Measurements from ENCODE around the gene ACSF2. TPM values are rescaled to one million over a fixed set of nuclear protein-coding genes. Genes with fewer than 3 reads are reported as not detected.

The ACSF2 gene
- total and polyA plus RNA-seq, 2 of the 13 experiments (the other 11 are each of a cell fraction or from before 2014, with no cell fraction given), result 87.3 to 109 TPM

GRCh38 chr17:50517504-50518383, 91.7 kb downstream of the ACSF2 start (continued):
- 0 out of 2 replicates have a peak, but pooled peaks have one; percentile 54 for TF ChIP-seq HES4 (CRISPR knock-in tag; IDR thresholded peaks at IDR 0.05; ENCODE audit: borderline replicate concordance)
- TF ChIP-seq CCDC6 (CRISPR knock-in tag; IDR thresholded peaks at IDR 0.05), result peak; percentile 76; the same call in 1 of the 2 replicates
- TF ChIP-seq ZBTB38 (CRISPR knock-in tag; IDR thresholded peaks at IDR 0.05), result no peak
- TF ChIP-seq MED8 (CRISPR knock-in tag; IDR thresholded peaks at IDR 0.05; ENCODE audit: insufficient replicate concordance), result peak; percentile 42
- TF ChIP-seq POLR2AphosphoS5 (IDR thresholded peaks at IDR 0.05; ENCODE audit: low read depth, low read length), result peak; percentile 24; the same call in 1 of the 2 replicates
- TF ChIP-seq PHF8 (CRISPR knock-in tag; IDR thresholded peaks at IDR 0.05), result peak; percentile 21; the same call in 1 of the 2 replicates
- TF ChIP-seq ZNF280D (CRISPR knock-in tag; IDR thresholded peaks at IDR 0.05), result peak; percentile 61; the same call in 1 of the 2 replicates
- no peak for TF ChIP-seq KLF9 (CRISPR knock-in tag; IDR thresholded peaks at IDR 0.05; ENCODE audit: low read depth)
- no peak for TF ChIP-seq GABPA (IDR thresholded peaks at IDR 0.05; ENCODE audit: low read depth, low read length)
- no peak for TF ChIP-seq GABPA (CRISPR knock-in tag; IDR thresholded peaks at IDR 0.05; ENCODE audit: low read depth)
- TF ChIP-seq, protein P1, sequence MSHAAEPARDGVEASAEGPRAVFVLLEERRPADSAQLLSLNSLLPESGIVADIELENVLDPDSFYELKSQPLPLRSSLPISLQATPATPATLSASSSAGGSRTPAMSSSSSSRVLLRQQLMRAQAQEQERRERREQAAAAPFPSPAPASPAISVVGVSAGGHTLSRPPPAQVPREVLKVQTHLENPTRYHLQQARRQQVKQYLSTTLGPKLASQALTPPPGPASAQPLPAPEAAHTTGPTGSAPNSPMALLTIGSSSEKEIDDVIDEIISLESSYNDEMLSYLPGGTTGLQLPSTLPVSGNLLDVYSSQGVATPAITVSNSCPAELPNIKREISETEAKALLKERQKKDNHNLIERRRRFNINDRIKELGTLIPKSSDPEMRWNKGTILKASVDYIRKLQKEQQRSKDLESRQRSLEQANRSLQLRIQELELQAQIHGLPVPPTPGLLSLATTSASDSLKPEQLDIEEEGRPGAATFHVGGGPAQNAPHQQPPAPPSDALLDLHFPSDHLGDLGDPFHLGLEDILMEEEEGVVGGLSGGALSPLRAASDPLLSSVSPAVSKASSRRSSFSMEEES (CRISPR knock-in tag; IDR thresholded peaks at IDR 0.05), result peak; percentile 1; the same call in 1 of the 2 replicates
- TF ChIP-seq ZNF253 (CRISPR knock-in tag; IDR thresholded peaks at IDR 0.05; ENCODE audit: borderline replicate concordance), result 0 out of 2 replicates have a peak, but pooled peaks have one; percentile 1
- 0 out of 2 replicates have a peak, but pooled peaks have one; percentile 35 for TF ChIP-seq PHF20 (CRISPR knock-in tag; IDR thresholded peaks at IDR 0.05)
- TF ChIP-seq, protein P2, sequence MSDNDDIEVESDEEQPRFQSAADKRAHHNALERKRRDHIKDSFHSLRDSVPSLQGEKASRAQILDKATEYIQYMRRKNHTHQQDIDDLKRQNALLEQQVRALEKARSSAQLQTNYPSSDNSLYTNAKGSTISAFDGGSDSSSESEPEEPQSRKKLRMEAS (IDR thresholded peaks at IDR 0.05), result peak; percentile 75
- TF ChIP-seq ZNF550 (CRISPR knock-in tag; IDR thresholded peaks at IDR 0.05; ENCODE audit: borderline replicate concordance), result 0 out of 2 replicates have a peak, but pooled peaks have one; percentile 53
- TF ChIP-seq SKIL (CRISPR knock-in tag; IDR thresholded peaks at IDR 0.05; ENCODE audit: borderline replicate concordance), result no peak
- TF ChIP-seq ZNF512B (CRISPR knock-in tag; IDR thresholded peaks at IDR 0.05; ENCODE audit: borderline replicate concordance), result no peak

Measured in HepG2 (cell line).